Measurements from ENCODE around the gene VANGL1.

- TF ChIP-seq RAD21 (IDR thresholded peaks at IDR 0.05; ENCODE audit: low read length) = no peak
- no peak for TF ChIP-seq CTCF (conservative IDR thresholded peaks at IDR 0.05; ENCODE audit: low read depth, low read length)
- no peak for TF ChIP-seq RCOR1 (IDR thresholded peaks at IDR 0.05; ENCODE audit: insufficient replicate concordance, low read length)
- TF ChIP-seq USF2 (IDR thresholded peaks at IDR 0.05; ENCODE audit: low read depth, low read length) = no peak
- TF ChIP-seq FOS (IDR thresholded peaks at IDR 0.05; ENCODE audit: low read depth, low read length) = no peak
- TF ChIP-seq POLR2A (IDR thresholded peaks at IDR 0.05; ENCODE audit: low read depth, low read length) = no peak
- TF ChIP-seq RFX5 (IDR thresholded peaks at IDR 0.05; ENCODE audit: low read depth, low read length) = no peak
- no peak for TF ChIP-seq BHLHE40 (IDR thresholded peaks at IDR 0.05; ENCODE audit: low read depth, low read length)
- no peak for TF ChIP-seq MXI1 (IDR thresholded peaks at IDR 0.05; ENCODE audit: borderline replicate concordance, low read depth, low read length)
- TF ChIP-seq CEBPB (IDR thresholded peaks at IDR 0.05; ENCODE audit: low read depth, low read length) = no peak
- no peak for TF ChIP-seq SMC3 (IDR thresholded peaks at IDR 0.05; ENCODE audit: low read depth, low read length)
- no peak for TF ChIP-seq NFE2L2 (IDR thresholded peaks at IDR 0.05; ENCODE audit: low read depth, low read length)
- TF ChIP-seq ELK1 (IDR thresholded peaks at IDR 0.05; ENCODE audit: borderline replicate concordance, low read depth, low read length) = no peak
- no peak for TF ChIP-seq CHD1 (IDR thresholded peaks at IDR 0.05; ENCODE audit: low read depth, low read length)
Measured at GRCh38 chr1:115672224-115673009, 30.6 kb downstream of the VANGL1 start.
